Neuron (in vitro differentiated cells): Measurements from ENCODE around the gene JPT2.
"Not testable (repeated sequence)": the region's sequence is repeated elsewhere in the genome, so short reads cannot be mapped to it uniquely, and the experiment has no call there.

Experiments
- H2AFZ ChIP-seq: one replicate; pipeline ENCODE4 v1.6.1; 2013; ENCODE audit warnings: low read depth, mild to moderate bottlenecking, inconsistent platforms, low read length, moderate library complexity
- H3K27me3 ChIP-seq: one replicate; pipeline ENCODE4 v1.6.1; 2013; ENCODE audit warnings: low read length; ENCODE audit not compliant: insufficient read depth
- H3K36me3 ChIP-seq: one replicate; pipeline ENCODE4 v1.6.1; 2013; ENCODE audit warnings: low read length; ENCODE audit not compliant: insufficient read depth
- H3K4me1 ChIP-seq: one replicate; pipeline ENCODE4 v1.6.1; 2013; ENCODE audit warnings: low read length; ENCODE audit not compliant: insufficient read depth
- H3K4me3 ChIP-seq: 2 replicates; pipeline ENCODE4 v1.5.1; 2013; ENCODE audit warnings: mild to moderate bottlenecking, low read length, moderate library complexity
- H3K9me3 ChIP-seq: one replicate; pipeline ENCODE4 v1.6.1; 2013; ENCODE audit warnings: low read length

The JPT2 gene

DNA sequence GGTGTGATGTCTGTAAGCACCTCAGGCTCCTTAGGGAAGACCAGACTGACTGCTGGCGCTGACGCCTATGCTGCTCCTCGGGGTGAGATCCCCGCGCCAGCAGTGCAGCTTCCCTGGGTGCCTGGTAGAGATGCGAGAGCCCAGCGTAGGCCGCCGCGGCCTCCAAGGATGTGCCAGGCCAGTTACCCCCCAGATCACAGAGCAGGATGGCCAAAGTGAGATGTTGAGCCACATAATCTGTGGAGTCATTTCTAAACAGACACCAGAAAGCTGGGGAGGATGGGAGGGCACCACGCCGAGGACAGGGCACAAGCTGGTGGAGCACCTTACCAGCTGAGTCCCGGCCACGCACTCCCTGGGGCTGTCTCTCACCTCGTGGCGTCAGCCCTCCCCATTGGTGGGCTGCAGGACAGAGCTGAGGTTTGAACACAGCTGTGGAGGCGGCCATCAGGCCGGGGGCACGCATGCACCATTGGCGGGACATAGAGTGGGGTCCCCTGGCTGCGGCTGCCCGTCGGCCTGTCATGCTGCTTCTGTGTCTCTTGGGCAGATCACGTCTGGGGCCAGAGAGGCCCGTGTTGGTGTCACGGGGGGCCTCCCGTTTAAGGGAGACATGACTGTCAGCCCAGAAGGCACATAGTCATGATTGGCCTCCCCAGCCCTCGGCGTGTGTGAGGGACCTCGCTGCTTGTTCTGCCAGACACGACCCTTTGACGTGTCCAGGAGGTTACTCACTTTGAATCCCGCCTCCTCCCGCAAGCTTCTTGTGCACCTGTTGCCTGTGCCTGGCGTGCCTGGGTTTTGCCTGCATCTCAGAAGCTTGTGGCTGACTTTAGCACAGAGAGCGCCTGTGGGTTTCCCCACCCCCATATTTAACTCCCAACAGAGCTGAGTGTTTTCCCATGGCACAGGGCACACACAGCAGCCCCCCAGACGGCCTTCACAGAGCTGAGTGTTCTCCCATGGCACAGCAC, 49.9 kb downstream of the JPT2 start:
- Histone ChIP-seq H3K4me3 (no peak overlapping the region), H3K9me3 (no peaks in the 10 kb centered on the region), H3K4me1 (no peaks in the 10 kb centered on the region)

DNA sequence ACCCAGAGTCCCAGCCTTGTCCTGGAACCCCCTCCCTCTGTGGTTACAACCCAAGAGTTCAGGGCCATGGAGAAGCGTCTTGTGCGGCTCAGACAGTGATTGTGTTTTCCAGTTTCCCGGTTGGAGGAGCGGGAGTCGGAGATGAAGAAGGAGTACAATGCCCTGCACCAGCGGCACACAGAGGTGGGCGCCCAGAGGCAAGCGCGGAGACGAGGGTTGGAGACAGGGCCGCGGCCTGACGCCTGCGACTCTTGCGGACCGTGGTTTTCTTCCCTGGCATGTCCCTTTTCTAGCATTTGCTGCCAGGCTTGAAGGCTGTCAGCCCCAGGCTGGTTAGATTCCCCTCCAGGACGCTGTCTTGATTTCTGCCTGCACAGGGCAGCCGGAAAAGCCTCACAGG, 50.9 kb downstream of the JPT2 start:
- peaks cover 71% of the 10 kb centered on the region for H3K36me3 ChIP-seq
- H2AFZ ChIP-seq, result no peak overlapping the region
- H3K27me3 ChIP-seq, result no peaks in the 10 kb centered on the region
- no peak overlapping the region for H3K4me3 ChIP-seq
- H3K9me3 ChIP-seq, result no peaks in the 10 kb centered on the region
- no peaks in the 10 kb centered on the region for H3K4me1 ChIP-seq

More for the DNA sequence above, 49.9 kb downstream of the JPT2 start:
- Histone ChIP-seq H3K36me3 (peaks cover 61% of the 10 kb centered on the region), H2AFZ (no peak overlapping the region), H3K27me3 (no peaks in the 10 kb centered on the region)

DNA sequence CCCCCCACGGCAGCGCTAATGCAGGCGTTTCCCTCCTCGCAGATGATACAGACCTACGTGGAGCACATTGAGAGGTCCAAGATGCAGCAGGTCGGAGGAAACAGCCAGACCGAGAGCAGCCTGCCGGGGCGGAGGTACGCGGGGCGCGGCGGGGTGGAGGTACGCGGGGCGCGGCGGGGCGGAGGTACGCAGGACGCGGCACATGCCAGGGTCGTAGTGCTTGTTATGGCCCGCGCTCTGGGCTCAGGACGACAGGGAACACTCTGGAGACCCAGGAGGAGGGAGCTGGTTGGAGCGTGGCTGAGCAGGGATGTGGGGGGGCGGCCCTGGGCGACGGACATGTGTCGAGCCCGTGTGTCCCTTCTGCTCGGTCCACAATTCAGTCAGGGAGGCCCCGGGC, 51.4 kb downstream of the JPT2 start:
- H3K27me3 ChIP-seq, result no peaks in the 10 kb centered on the region
- H3K4me1 ChIP-seq, result no peaks in the 10 kb centered on the region
- no peaks in the 10 kb centered on the region for H3K9me3 ChIP-seq
- no peak overlapping the region for H2AFZ ChIP-seq
- H3K36me3 ChIP-seq, result peaks cover 72% of the 10 kb centered on the region
- H3K4me3 ChIP-seq, result no peak overlapping the region

DNA sequence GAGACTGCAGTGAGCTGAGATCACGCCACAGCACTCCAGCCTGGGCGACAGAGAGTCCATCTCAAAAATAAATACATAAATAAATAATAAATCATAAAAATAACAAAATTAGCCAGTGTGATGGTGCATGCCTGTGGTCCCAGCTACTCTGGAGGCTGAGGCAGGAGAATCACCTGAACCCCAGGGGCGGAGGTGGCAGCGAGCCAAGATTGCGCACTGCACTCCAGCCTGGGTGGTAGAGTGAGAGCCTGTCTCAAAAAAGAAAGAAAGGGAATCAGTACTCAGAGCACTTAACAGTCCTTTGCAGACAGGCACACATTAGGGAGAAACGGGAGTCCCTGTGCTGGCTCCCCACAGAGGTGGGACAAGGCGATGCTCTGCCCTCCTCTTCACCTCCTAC, 53.0 kb downstream of the JPT2 start:
- peaks cover 10% of the 10 kb centered on the region for H3K9me3 ChIP-seq
- H2AFZ ChIP-seq, result no peak overlapping the region
- no peak overlapping the region for H3K4me3 ChIP-seq
- no peaks in the 10 kb centered on the region for H3K27me3 ChIP-seq
- peaks cover 71% of the 10 kb centered on the region for H3K36me3 ChIP-seq
- no peaks in the 10 kb centered on the region for H3K4me1 ChIP-seq

DNA sequence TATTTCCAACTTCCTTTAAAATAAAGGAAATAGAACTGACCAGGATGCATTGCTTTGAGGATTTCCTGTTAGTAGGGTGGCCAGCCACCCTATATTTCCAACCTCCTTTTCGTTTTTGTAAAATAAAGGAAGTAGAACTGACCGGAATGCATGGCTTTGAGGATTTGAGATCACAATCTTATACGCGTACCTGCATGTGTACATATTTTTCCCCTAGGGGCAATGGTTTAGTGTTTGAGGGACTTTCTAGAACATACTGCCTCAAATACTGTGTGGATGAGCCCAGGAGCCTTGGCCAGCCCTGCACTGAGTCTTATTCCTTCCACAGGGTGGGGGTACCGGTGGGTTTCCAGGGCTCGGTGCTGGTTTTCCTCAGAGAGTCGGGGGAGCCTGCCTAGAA, 53.5 kb downstream of the JPT2 start:
- H3K4me1 ChIP-seq, result no peaks in the 10 kb centered on the region
- peaks cover 10% of the 10 kb centered on the region for H3K9me3 ChIP-seq
- no peak overlapping the region for H2AFZ ChIP-seq
- no peaks in the 10 kb centered on the region for H3K27me3 ChIP-seq
- peaks cover 67% of the 10 kb centered on the region for H3K36me3 ChIP-seq
- no peak overlapping the region for H3K4me3 ChIP-seq

DNA sequence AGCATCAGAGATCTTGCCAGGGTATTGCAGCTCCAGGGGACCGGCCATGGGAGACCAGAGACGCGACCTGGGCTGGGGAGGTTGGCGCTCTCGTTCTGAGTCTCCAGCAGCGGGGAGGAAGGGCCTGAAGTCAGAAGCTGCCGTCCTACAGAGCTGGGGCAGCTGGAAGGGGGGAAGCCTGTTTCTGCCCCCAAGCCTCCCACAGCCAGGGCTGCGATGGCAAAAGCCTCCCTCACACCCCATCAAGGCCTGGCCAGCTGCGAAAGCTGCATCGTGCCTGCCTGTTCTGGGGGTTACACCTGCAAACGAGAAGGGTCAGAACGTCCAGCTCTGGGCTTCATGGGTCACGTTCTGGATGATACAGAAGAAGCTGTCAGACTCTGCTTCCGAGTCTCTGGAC, 54.0 kb downstream of the JPT2 start:
- Histone ChIP-seq H3K36me3 (peaks cover 62% of the 10 kb centered on the region), H2AFZ (no peak overlapping the region), H3K27me3 (no peaks in the 10 kb centered on the region), H3K4me1 (no peaks in the 10 kb centered on the region), H3K9me3 (peaks cover 10% of the 10 kb centered on the region), H3K4me3 (no peak overlapping the region)

DNA sequence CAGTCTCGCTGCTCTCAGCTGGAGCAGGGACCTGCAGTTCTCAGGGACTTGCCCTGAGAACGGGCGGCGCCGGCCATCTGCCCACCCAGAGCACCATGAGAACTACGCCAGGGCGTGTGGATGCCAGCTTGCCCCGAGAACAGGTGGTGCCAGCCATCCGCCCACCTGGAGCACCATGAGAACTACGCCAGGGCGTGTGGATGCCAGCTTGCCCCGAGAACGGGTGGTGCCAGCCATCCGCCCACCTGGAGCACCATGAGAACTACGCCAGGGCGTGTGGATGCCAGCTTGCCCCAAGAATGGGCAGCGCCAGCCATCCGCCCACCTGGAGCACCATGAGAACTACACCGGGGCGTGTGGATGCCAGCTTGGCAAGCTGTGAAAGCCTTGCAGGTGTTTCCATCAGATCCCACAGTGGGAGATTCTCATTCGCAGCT, 54.5 kb downstream of the JPT2 start:
- H3K36me3 ChIP-seq, result peaks cover 57% of the 10 kb centered on the region
- peaks cover 10% of the 10 kb centered on the region for H3K9me3 ChIP-seq
- H3K4me1 ChIP-seq, H3K27me3 ChIP-seq, H2AFZ ChIP-seq, H3K4me3 ChIP-seq: not testable (repeated sequence)

DNA sequence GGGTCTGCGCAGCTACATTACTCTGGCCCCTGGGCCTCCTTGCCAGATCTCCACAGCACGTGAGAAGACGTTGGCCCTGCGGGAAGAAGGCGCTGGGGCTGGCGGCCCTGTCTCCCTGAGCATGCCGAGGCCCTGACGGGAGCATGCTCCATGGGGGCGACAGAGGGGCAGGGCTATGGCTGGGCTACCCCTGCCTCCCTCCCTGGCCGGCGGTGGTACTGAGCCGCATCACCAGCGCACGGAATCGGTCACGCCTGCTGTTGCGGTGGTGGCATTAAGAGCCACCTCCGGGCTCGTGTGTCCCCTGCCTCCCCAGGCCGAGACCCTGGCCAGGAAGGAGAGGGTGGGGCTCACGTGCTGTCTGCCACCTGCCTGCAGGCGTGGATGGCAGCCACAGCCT, 56.0 kb downstream of the JPT2 start:
- peaks cover 43% of the 10 kb centered on the region for H3K36me3 ChIP-seq
- H2AFZ ChIP-seq, result no peak overlapping the region
- H3K9me3 ChIP-seq, result peaks cover 13% of the 10 kb centered on the region
- H3K27me3 ChIP-seq, result no peaks in the 10 kb centered on the region
- no peak overlapping the region for H3K4me3 ChIP-seq
- H3K4me1 ChIP-seq, result no peaks in the 10 kb centered on the region

DNA sequence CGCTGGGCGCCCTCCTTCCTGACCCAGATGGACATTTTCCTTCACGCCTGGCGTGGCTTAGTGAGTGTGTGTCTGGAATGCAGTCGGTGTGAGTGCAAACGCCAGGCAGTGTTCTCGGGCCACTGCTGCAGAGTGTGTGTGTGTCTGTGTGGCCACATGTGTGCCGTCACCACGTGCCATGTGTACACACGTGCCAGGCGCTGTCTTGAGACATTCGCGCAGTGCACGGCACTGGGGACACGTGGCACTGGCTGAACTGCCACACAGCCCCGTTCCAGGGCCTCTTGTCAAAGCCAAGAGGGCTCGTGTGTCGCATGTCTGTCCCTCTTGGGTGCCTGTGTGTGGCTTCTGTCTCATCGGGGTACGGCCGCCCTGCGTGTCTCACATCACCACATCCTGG, 56.7 kb downstream of the JPT2 start:
- Histone ChIP-seq H2AFZ (no peak overlapping the region), H3K9me3 (peaks cover 13% of the 10 kb centered on the region), H3K4me1 (no peaks in the 10 kb centered on the region), H3K36me3 (peaks cover 37% of the 10 kb centered on the region), H3K27me3 (no peaks in the 10 kb centered on the region), H3K4me3 (no peak overlapping the region)

DNA sequence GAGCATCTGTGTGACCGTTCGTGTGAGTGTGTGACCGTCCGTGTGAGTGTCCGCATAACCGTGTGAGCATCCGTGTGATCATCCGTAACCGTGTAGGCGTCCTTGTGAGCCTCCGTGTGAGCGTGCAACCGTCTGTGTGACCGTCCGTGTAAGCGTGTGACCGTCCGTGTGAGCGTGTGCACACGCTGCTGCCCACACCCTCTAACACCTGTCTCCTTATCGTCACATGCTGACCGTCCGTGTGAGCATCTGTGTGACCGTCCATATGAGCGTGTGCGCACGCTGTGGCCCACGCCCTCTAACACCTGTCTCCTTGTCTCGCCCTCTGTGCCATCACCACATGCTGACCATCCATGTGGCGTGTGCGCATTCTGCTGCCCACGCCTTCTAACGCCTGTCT, 62.2 kb downstream of the JPT2 start:
- H3K4me1 ChIP-seq, result no peaks in the 10 kb centered on the region
- H3K9me3 ChIP-seq, result peaks cover 9% of the 10 kb centered on the region
- H3K27me3 ChIP-seq, result no peaks in the 10 kb centered on the region
- H3K4me3 ChIP-seq, result no peak overlapping the region
- no peak overlapping the region for H2AFZ ChIP-seq
- H3K36me3 ChIP-seq, result peaks cover 15% of the 10 kb centered on the region

DNA sequence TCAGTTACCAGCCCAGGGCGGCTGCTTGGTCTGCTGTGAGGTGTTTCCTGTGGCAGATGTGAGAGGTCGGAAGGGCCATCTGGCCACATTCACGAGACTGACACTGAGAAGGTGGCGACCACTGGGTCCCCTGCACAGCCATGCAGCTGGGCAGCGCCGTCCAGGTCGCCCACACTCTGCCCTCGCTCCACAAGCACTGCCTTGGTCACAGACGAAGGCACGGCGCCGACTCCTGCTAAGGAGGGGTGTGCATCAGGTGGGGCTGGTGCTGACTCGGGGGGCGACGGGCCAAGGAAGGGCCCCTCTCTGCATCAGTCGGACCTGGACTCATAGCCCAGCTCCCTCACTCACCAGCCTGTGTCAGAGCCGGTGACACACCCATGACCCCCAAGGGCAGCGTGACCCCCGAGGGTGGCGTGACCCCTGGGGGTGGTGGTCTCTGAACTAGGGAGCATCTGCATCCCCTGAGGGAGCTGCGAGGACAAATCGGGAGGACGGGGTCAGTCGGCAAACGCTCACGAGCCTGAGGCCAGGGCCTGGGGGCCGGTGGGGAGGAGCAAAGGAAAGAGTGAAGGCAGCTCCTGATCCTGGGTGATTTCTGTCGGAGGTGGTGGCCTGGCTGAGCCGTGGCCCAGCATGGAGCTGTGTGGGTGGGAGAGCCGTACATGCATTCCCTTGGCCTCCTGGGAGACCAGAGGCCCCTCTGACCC, 62.9 kb downstream of the JPT2 start:
- no peaks in the 10 kb centered on the region for H3K27me3 ChIP-seq
- H3K36me3 ChIP-seq, result peaks cover 19% of the 10 kb centered on the region
- no peaks in the 10 kb centered on the region for H3K4me1 ChIP-seq
- no peak overlapping the region for H3K4me3 ChIP-seq
- peaks cover 3% of the 10 kb centered on the region for H3K9me3 ChIP-seq
- H2AFZ ChIP-seq, result no peak overlapping the region

DNA sequence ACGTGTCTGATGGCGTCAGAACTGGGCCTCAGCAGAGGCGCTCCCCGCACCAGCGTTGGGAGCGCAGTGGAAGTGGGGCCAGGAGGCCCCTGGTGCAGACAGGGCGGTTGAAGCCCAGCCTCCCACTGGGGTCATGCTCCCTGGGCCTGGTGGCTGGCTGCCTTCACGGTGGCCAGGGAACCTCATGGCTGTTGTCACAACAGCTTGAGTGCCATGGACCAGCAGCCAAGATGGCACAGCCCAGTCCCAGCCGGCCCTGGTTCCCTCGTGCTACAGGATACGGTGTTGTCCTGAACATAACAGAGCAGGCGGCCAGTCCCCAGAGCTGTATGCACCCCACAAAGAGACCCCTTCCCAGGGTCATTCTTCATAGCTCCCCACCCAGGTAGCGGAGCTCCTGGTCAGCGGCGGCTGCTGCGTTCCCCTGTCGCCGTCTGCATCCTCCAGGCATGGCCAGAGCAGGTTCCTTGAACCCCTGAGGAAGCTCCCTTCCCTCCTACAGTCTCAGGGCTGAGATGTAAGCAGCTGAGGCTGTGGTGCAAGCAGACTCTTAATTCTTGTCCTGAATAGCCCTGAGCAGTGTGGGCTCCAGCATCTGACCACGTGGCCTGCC, 63.6 kb downstream of the JPT2 start:
- Histone ChIP-seq H3K27me3 (no peaks in the 10 kb centered on the region), H3K9me3 (peaks cover 3% of the 10 kb centered on the region), H3K4me3 (no peak overlapping the region), H2AFZ (no peak overlapping the region), H3K4me1 (no peaks in the 10 kb centered on the region), H3K36me3 (peaks cover 23% of the 10 kb centered on the region)
